Gastroesophageal sphincter (tissue), 3 donors: Measurements from ENCODE around the gene FAM240B.

Source experiments
- EP300 ChIP-seq: sonication (generic); formaldehyde crosslinking; IDR thresholded peaks from one replicate; pipeline ENCODE4 v1.6.1; 2017; ENCODE audit warnings: antibody characterized with exemption, mild to moderate bottlenecking
- POLR2A ChIP-seq, 2 donors: fragments of 450-650 bp; IDR thresholded peaks; one replicate each; pipeline ENCODE4 v1.6.1; 2017; ENCODE audit warnings: antibody characterized with exemption in 2 of 2, mild to moderate bottlenecking in 2 of 2, moderate library complexity in 1 of 2
- TF ChIP-seq, protein P1 (sequence below), 4 experiments: fragments of 200-600 bp in 2 of 4; fragments of 450-650 bp in 2 of 4; sonication (generic) in 1 of 4; IDR thresholded peaks; one replicate each; pipeline ENCODE4 v1.5.1; 2017 to 2019; ENCODE audit warnings: antibody characterized with exemption in 4 of 4, mild to moderate bottlenecking in 2 of 4, moderate library complexity in 2 of 4

DNA sequence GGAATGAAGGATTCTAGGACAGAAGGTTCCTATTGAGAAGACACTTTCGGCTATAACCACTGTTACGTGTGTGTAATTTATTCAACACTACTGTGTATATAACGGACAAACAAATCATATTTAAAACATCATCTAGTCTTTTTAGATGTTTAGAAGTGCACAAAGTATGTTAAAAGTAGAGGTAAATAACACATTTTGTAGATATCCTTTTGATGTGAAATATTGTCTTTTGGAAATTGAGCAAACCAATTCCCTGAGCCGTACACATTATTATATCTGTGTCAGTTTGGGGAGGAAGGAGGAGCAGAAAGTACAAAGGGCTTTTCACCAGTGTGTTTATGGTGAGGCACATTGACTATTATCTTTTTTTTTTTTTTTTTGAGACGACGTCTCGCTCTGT is 60.4 kb downstream of the FAM240B start:
- no peak for TF ChIP-seq POLR2A (IDR thresholded peaks at IDR 0.05)
- TF ChIP-seq, protein P1, sequence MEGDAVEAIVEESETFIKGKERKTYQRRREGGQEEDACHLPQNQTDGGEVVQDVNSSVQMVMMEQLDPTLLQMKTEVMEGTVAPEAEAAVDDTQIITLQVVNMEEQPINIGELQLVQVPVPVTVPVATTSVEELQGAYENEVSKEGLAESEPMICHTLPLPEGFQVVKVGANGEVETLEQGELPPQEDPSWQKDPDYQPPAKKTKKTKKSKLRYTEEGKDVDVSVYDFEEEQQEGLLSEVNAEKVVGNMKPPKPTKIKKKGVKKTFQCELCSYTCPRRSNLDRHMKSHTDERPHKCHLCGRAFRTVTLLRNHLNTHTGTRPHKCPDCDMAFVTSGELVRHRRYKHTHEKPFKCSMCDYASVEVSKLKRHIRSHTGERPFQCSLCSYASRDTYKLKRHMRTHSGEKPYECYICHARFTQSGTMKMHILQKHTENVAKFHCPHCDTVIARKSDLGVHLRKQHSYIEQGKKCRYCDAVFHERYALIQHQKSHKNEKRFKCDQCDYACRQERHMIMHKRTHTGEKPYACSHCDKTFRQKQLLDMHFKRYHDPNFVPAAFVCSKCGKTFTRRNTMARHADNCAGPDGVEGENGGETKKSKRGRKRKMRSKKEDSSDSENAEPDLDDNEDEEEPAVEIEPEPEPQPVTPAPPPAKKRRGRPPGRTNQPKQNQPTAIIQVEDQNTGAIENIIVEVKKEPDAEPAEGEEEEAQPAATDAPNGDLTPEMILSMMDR (IDR thresholded peaks at IDR 0.05) = no peak
- TF ChIP-seq EP300 = no peak
